ENCODE results near the gene GREB1.

The GREB1 gene

DNA sequence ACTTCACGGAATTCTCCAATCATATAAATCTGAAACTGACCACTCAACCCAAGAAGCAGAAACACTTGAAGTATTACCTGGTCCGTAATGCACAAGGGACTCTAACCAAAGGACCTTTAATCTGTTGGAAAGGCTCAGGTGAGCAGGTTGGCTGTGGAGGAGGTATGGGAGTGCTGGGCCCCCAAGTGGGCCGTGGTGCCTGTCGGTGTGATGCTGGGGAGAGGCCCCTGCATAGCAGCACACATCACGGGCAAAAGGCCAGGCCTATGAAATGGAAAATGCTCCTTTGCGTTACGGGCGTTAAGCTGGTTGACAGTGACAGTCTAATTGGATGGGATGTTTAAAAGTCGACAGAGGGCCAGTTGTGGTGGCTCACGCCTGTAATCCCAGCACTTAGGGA, 42.6 kb downstream of the GREB1 start:
- 93% methylated on average over 10 of the region's 10 CpGs for WGBS
- H2BK15ac ChIP-seq (ENCODE audit: low read depth, poor library complexity, severe bottlenecking) = no peak overlapping the region

DNA sequence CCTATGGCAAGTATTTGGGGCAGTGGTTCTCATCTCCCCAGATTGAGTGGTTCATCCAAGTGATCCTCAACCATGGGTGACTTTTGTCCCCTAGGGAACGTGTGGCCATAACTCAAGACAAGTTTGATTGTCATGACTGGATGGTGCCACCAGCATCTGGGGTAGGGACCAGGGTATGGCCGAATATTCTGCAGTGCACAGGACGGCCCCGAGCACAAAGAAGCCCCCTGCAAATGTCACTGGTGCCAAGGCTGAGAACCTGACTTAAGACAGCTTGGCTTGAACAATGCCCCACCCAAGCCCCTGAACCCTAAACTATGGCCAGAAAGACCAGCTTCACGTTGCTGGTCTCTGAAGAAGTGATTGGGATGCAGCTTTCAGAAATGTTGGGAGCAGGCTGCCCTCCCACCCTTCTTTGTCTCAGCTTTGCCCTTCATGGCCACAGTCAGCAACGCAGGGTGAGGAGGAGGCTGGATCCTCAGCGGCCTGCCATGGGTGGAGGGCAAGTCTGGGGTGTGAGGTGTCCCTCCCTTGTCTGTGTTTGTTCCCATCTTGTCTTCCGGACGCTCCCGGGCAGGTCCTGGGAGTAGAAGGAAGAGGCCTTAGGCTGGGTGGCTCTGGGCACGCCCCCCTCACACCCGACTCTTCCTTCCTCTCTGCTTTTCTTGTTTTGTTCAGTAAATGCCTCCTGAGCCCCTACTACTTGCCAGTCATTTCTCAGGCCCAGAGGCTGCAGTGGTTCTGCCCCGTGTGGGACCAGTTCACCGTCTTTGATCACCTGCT, 43.4 kb downstream of the GREB1 start:
- H3K27ac ChIP-seq (ENCODE audit: low read length, poor library complexity, severe bottlenecking) = no peak overlapping the region
- H3K36me3 ChIP-seq (ENCODE audit: control insufficient read depth in 1 of 2, insufficient read depth in 2 of 2, low read depth in 1 of 2, low read length in 2 of 2) = no peaks in the 10 kb centered on the region
- no peak overlapping the region for H2BK120ac ChIP-seq (ENCODE audit: low read depth, low read length)
- peak overlapping the region; percentile 30 for H2BK15ac ChIP-seq (ENCODE audit: low read depth, poor library complexity, severe bottlenecking)
- peaks cover 30 to 48% of the 10 kb centered on the region in 2 experiments for H3K27me3 ChIP-seq (ENCODE audit: control insufficient read depth in 1 of 2, insufficient read depth in 1 of 2, low read length in 2 of 2)
- no peak overlapping the region for H2BK12ac ChIP-seq (ENCODE audit: low read length in 2 of 2)
- 95% methylated on average over 11 of the region's 14 CpGs for WGBS
- H2AFZ ChIP-seq (ENCODE audit: low read depth, low read length) = no peak overlapping the region
- no peaks in the 10 kb centered on the region for H3K9me3 ChIP-seq (ENCODE audit: control insufficient read depth, low read length)
- H3K79me1 ChIP-seq (replicated peaks; ENCODE audit: low read length, poor library complexity, severe bottlenecking) = no peaks in the 10 kb centered on the region
- no peak overlapping the region for H2AK5ac ChIP-seq (ENCODE audit: low read length, severe bottlenecking)
- H3K4me2 ChIP-seq (ENCODE audit: low read length, poor library complexity, severe bottlenecking) = no peak overlapping the region
- peak overlapping the region in 1 of 2 experiments; percentile 45 for H3K14ac ChIP-seq (ENCODE audit: low read length in 2 of 2)
- no peak overlapping the region for H4K8ac ChIP-seq (ENCODE audit: low read length)
- H3K4me1 ChIP-seq (ENCODE audit: control insufficient read depth, insufficient read depth, low read depth, low read length) = peaks cover 6% of the 10 kb centered on the region
- no peak overlapping the region for H3K9ac ChIP-seq (ENCODE audit: low read length)
- no peak overlapping the region for H2BK5ac ChIP-seq (ENCODE audit: low read depth, low read length, poor library complexity, severe bottlenecking)
- H3K23ac ChIP-seq (ENCODE audit: low read length in 2 of 2) = no peak overlapping the region
- H3K18ac ChIP-seq (ENCODE audit: low read depth in 1 of 2, low read length in 2 of 2) = no peak overlapping the region
- no peak for DNase-seq
- no peak overlapping the region for H3K4me3 ChIP-seq (ENCODE audit: insufficient read depth in 1 of 2, low read depth in 1 of 2, low read length in 2 of 2)
- no peak overlapping the region for H3K4ac ChIP-seq (ENCODE audit: low read depth in 1 of 2, low read length in 2 of 2)
- no peak overlapping the region for H4K91ac ChIP-seq (ENCODE audit: low read length)

More for the DNA sequence above, 42.6 kb downstream of the GREB1 start:
- Histone ChIP-seq H3K18ac (ENCODE audit: low read depth in 1 of 2, low read length in 2 of 2) (no peak overlapping the region), H3K9ac (ENCODE audit: low read length) (no peak overlapping the region), H3K4me3 (ENCODE audit: insufficient read depth in 1 of 2, low read depth in 1 of 2, low read length in 2 of 2) (no peak overlapping the region), H3K23ac (ENCODE audit: low read length in 2 of 2) (no peak overlapping the region), H3K27ac (ENCODE audit: low read length, poor library complexity, severe bottlenecking) (no peak overlapping the region), H4K8ac (ENCODE audit: low read length) (no peak overlapping the region), H3K79me1 (replicated peaks; ENCODE audit: low read length, poor library complexity, severe bottlenecking) (no peaks in the 10 kb centered on the region), H2BK5ac (ENCODE audit: low read depth, low read length, poor library complexity, severe bottlenecking) (no peak overlapping the region), H3K27me3 (ENCODE audit: control insufficient read depth in 1 of 2, insufficient read depth in 1 of 2, low read length in 2 of 2) (peaks cover 21 to 45% of the 10 kb centered on the region in 2 experiments), H3K9me3 (ENCODE audit: control insufficient read depth, low read length) (no peaks in the 10 kb centered on the region), H3K4me1 (ENCODE audit: control insufficient read depth, insufficient read depth, low read depth, low read length) (peaks cover 6% of the 10 kb centered on the region), H3K4me2 (ENCODE audit: low read length, poor library complexity, severe bottlenecking) (no peak overlapping the region), H3K36me3 (ENCODE audit: control insufficient read depth in 1 of 2, insufficient read depth in 2 of 2, low read depth in 1 of 2, low read length in 2 of 2) (no peaks in the 10 kb centered on the region), H3K4ac (ENCODE audit: low read depth in 1 of 2, low read length in 2 of 2) (no peak overlapping the region), H2BK12ac (ENCODE audit: low read length in 2 of 2) (no peak overlapping the region), H4K91ac (ENCODE audit: low read length) (no peak overlapping the region), H3K14ac (ENCODE audit: low read length in 2 of 2) (no peak overlapping the region), H2BK120ac (ENCODE audit: low read depth, low read length) (no peak overlapping the region), H2AK5ac (ENCODE audit: low read length, severe bottlenecking) (no peak overlapping the region), H2AFZ (ENCODE audit: low read depth, low read length) (no peak overlapping the region)
- no peak for DNase-seq

DNA sequence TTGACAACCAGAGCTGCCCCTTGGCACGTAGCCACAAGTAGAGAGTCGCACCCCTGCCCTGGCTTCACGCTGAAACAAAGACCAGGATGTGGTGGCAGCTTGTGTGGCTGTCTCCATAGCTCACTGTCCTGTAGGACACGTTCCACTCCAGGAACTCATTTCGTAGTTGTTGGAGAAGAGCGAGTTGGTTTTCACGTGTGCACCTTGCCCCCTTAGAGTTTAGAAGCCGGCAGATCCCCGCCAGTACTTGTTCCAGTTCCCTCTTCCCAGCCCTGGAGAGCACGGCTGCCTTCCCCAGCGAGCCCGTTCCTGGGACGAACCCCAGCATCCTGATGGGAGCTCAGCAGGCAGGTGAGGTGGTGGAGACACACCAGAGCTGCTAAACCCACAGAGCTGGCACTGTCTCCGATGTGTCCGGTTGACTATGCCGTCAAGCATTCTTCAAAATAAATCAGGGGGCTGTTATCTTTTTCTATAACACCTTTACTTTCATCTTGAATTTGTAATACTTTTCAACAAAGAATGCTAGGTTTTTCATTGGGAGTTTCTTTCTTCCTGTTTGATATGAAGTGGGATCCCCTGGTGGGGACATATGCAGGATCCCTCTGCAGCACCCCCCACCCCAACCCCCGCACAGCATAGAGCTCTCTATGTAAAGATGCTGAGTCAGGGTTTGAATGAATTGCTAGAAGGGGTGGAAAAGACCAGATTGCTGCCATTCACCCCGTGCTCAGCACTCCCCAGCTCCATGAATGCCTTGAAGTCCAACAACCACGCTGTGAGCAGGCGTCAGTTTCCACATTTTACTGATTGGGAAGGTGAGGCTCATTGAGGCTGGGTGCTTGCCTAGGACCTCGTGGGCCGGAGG, 44.5 kb downstream of the GREB1 start:
- H3K4me3 ChIP-seq (ENCODE audit: insufficient read depth in 1 of 2, low read depth in 1 of 2, low read length in 2 of 2) = no peak overlapping the region
- no peak overlapping the region for H3K27ac ChIP-seq (ENCODE audit: low read length, poor library complexity, severe bottlenecking)
- no peaks in the 10 kb centered on the region for H3K9me3 ChIP-seq (ENCODE audit: control insufficient read depth, low read length)
- no peak overlapping the region for H2AK5ac ChIP-seq (ENCODE audit: low read length, severe bottlenecking)
- no peak overlapping the region for H3K9ac ChIP-seq (ENCODE audit: low read length)
- H3K4me1 ChIP-seq (ENCODE audit: control insufficient read depth, insufficient read depth, low read depth, low read length) = peaks cover 3% of the 10 kb centered on the region
- H3K23ac ChIP-seq (ENCODE audit: low read length in 2 of 2) = no peak overlapping the region
- WGBS = 93% methylated on average over 18 of the region's 22 CpGs
- H2AFZ ChIP-seq (ENCODE audit: low read depth, low read length) = no peak overlapping the region
- no peak overlapping the region for H2BK12ac ChIP-seq (ENCODE audit: low read length in 2 of 2)
- H2BK5ac ChIP-seq (ENCODE audit: low read depth, low read length, poor library complexity, severe bottlenecking) = no peak overlapping the region
- no peak overlapping the region for H3K14ac ChIP-seq (ENCODE audit: low read length in 2 of 2)
- no peak overlapping the region for H2BK15ac ChIP-seq (ENCODE audit: low read depth, poor library complexity, severe bottlenecking)
- no peak overlapping the region for H3K4ac ChIP-seq (ENCODE audit: low read depth in 1 of 2, low read length in 2 of 2)
- no peaks in the 10 kb centered on the region for H3K36me3 ChIP-seq (ENCODE audit: control insufficient read depth in 1 of 2, insufficient read depth in 2 of 2, low read depth in 1 of 2, low read length in 2 of 2)
- H3K18ac ChIP-seq (ENCODE audit: low read depth in 1 of 2, low read length in 2 of 2) = peak overlapping the region in 1 of 2 experiments; percentile 28
- no peak overlapping the region for H4K8ac ChIP-seq (ENCODE audit: low read length)
- H2BK120ac ChIP-seq (ENCODE audit: low read depth, low read length) = no peak overlapping the region
- H3K4me2 ChIP-seq (ENCODE audit: low read length, poor library complexity, severe bottlenecking) = no peak overlapping the region
- no peak overlapping the region for H4K91ac ChIP-seq (ENCODE audit: low read length)
- H3K79me1 ChIP-seq (replicated peaks; ENCODE audit: low read length, poor library complexity, severe bottlenecking) = no peaks in the 10 kb centered on the region
- peaks cover 31 to 39% of the 10 kb centered on the region in 2 experiments for H3K27me3 ChIP-seq (ENCODE audit: control insufficient read depth in 1 of 2, insufficient read depth in 1 of 2, low read length in 2 of 2)
- no peak for DNase-seq

Measured in mesenchymal stem cell (in vitro differentiated cells and primary cell).